GM21825 (cell line): ENCODE measurements around the gene MAGI2.

ENCODE experiments used
- ATAC-seq: cut with Tn5 transposase; IDR thresholded peaks from one replicate; pipeline ENCODE4 v1.9.1; 2021; ENCODE audit warnings: mild to moderate bottlenecking, moderate library complexity; ENCODE audit not compliant: unreplicated experiment

Gene MAGI2

DNA sequence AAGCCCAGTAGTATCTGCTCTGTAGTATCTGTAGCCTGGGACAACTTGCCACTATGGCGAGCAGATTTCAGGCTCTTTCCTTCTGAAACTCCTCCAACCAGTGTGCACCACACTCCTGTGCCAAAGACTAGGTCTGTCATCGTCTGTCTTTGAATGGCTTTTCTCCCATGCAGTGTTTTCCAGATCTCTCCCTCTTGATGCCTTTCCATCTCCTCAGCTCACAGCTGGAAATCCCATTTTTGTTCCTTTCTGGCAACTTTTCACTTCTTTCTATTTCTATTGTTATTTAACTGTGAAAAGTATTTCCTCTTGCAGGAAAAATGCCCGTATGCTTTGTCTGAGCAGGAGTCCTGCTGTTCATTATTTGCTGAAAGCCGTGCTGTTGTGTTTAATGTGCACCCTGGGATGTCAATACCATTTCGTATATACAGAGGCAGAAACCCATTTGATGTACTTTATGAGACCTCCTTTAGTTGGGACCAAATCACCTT is 1281.2 kb downstream of the MAGI2 start:
- ATAC-seq, result no peak

DNA sequence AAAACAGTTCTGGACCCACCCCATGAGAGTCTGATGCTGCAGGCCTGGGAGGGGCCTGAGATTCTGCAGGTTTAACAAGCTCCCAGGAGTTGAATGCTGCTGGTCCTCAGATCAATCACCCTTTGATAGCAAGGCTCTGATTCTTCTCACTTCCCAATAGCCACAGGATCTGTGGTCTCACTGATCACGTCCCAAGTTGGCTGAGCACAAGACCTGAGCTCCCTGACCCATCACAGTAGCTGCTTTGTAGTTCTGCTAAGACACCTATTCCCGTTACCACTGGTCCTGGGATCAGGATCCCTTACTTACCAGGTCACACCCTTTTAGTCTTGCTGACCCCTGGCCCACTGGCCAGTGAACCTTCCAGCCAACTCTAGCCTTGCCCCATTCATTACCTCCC is 1282.1 kb downstream of the MAGI2 start:
- ATAC-seq, result no peak

DNA sequence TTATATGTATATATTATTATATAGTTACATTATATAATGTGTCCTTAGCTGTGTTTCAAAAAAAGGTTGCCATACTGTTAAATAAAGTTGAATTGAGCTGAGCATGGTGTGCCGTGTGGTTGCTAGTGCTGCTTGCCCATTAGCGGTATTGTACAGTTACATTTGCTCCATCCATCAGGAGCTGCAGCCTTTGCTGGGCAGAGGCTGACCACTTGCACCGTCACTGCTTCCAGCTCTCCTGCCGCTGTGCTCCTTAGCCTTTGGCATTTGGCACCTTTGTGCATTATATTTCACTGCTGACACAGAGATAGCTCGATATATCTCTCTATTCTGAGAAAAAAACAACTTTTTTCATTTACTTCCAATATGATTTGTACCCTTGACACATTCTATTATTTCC is 1282.7 kb downstream of the MAGI2 start:
- no peak for ATAC-seq

DNA sequence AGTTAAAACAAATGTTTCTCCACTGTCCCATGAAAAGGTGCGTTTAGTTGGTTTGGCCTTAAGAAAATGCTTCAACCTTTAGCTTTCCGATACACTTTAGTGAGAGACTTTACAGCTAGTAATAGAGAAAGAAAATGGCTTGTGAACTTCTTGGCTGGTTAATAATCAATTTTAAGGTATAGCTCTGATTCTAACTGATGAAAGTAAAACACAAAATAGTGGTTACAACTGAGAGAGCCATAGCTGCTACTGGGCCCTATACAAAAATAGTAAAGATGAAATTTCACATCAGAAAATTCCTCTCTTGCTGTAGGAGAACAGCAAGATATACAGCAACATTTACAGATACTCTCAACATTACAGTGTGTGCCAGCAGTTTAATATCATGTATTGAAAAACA is 1283.5 kb downstream of the MAGI2 start:
- ATAC-seq, result no peak

DNA sequence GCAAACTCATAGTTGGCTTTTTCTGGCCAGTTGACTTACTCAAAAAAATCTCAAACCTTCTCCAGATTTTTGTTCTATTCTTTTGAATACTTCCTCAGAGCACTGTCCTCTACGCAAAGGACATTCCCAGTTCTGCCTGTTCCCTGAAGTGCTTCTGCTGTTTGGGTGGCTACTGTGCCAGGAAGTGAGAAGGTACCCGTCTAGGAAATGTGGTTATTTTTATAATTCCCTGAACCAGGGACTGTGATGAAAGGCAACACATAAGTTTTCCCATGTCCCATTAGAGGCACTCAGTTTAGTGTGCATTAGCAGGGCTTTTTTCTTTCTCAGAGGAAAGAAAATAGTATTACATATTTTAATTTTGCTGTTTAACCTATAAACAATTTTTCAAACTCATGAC is 1284.6 kb downstream of the MAGI2 start:
- no peak for ATAC-seq

DNA sequence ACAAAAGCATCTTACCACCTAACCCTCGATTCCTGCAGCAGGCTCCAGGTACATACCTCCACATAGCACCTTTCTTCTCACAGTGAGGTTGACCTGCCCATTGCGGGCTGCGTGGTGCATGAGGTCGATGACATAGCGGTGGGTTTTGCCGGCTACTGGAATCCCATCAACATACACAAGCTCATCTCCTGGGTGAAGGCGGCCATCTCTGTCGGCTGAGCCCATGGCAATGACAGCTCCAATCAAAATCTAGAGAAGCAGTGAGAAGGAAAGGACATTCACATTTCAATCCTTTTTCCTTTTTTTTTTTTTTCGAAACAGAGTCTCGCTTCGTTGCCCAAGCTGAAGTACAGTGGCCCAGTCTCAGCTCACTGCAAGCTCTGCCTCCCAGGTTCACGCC is 1285.6 kb downstream of the MAGI2 start:
- ATAC-seq, result no peak

DNA sequence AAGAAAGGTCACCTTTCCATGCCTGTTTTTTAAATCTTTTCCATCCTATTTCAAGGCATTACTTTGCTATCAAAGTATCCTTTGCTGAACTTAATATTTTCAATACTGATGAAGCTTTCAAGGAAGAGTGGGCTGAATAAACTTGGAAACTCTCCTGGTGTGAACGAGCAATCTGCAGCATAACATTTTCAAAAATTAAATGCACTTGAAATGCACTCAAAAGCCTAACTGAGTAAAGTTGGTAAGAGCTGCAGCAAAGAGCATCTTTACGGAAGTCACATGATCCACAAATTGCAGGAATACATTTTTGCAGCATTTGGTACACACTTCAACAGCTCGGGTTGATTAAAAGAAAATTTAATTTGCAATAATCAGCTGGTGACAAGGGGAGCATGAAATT is 1287.6 kb downstream of the MAGI2 start:
- no peak for ATAC-seq

DNA sequence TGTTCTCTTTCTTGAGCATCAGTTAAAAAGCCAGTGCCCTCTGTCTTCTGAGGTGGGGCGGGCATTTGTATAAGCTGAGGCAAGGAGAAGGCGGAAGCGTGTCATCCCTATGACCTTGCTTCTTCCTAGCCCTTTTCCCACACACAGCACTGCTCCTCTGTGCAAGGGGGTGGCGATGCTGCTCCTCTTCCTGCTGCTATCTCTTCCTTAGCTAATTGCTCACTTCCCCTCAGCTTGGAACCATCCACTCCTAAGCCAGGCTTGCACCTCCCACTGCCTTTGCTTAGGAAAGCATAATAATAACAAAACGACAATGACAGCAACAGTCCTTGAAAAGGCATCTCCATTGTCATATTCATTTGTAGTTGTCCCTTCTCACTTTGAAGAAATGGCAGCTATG is 1288.0 kb downstream of the MAGI2 start:
- no peak for ATAC-seq

DNA sequence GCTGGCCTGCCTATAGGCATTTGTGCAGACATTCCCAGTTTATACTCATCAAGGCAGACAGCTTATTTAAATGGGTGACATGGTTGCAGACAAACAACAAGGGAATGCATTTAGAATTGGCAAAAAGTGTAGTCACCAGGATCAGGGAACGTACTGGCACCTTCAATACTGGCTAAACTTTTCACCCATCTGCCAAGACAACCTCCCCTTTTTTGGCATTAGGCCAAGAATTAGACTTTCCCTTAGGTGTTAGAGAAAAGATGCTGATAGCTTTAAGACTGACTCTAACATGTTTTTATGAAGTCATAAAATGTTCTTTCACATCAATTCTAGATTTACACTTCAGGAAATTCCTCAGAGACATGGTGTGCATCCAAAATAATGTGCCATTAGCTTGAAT is 1289.0 kb downstream of the MAGI2 start:
- no peak for ATAC-seq

DNA sequence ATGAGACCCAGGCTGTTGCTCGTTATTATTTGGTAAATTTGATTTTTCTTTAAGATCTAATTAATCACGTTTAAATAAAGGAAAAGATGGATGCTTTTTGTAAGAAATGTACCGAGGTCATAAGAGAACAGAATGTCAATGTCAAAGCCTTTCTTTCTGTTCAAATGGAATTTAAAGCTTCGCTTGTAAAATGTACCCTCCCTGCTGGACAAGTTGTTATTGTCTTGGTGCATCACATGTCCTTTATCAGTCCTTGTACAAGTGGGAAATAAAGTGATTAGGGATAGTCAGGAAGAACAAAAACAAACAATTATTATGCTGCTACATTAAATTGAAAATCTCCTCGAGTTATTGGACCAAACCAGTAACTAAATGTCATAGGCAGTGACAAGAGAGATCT is 1291.7 kb downstream of the MAGI2 start:
- ATAC-seq, result no peak

DNA sequence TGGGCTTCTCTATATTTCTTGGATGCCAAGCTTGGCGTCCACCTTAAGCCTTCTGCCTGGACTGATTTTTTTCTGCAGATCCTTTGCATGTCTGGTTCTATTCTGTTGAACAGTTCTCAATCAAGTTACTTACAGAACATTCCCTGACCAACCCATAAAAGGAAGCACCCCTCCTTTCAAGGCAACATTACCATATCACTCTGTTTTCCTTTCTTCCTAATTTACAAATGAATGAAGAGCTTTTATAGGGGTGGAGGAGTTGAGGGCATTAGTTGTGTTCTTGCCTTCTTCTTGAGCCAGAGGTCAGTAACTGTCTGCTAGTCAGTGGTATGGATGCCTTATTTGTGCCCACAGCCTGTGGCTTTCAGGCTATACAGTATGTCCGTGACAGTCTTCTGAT is 1293.9 kb downstream of the MAGI2 start:
- ATAC-seq, result no peak

DNA sequence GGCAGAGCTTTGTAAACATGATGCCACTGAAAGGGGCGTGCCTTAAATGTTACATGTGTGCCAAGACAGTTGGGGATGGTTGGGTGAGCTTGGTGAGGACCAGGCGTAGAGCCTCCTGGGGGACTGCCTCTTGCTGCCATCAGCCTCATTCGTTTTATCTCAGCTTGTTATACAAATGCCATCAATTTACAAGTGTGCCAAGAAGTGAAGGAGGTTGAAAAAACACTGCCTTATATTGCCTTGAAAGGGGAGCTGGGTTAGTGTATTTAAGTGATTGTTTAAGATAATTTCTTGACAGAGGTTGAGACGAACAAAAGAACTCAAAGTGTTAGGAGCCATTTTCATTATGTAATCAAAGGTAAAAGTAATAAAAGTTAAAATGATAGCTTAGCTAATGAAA is 1300.2 kb downstream of the MAGI2 start:
- ATAC-seq, result no peak

DNA sequence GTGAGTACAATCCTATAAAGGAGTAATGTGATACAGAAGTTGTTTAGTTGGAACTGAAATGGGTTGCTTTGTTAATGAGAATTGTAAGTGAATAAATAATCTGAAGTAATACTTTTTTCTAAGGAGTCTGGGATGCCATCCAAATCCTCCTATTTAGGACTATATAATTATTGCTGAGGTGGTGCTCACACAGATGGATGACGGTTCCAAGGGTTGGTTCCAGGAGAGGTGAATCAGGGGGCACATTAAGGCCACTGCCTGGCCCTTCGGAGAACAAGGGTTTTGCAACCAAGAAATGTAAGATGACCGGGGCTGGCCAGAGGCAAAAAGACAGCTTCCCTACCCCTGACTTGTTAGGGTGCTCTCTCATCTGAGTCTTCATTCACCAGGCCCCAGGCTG is 1302.2 kb downstream of the MAGI2 start:
- no peak for ATAC-seq

DNA sequence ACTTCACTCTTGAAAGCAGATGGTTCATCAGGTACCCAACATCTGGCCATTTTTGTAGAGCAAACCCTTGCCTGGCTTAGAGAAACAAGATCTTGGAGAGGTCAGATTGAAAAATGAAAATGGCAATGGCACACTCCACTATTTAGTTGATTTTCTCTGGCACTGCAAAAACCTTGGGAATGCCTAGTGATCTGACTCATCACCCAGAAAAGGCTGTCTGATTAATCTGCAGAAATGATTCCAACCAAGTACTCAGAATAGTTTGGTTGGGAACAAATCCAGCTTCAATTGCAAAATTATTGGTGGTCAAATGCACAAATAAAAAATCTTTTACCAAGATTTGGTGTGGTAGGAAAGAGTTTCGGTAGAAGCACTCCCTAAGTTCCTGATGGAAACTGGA is 1303.7 kb downstream of the MAGI2 start:
- no peak for ATAC-seq

DNA sequence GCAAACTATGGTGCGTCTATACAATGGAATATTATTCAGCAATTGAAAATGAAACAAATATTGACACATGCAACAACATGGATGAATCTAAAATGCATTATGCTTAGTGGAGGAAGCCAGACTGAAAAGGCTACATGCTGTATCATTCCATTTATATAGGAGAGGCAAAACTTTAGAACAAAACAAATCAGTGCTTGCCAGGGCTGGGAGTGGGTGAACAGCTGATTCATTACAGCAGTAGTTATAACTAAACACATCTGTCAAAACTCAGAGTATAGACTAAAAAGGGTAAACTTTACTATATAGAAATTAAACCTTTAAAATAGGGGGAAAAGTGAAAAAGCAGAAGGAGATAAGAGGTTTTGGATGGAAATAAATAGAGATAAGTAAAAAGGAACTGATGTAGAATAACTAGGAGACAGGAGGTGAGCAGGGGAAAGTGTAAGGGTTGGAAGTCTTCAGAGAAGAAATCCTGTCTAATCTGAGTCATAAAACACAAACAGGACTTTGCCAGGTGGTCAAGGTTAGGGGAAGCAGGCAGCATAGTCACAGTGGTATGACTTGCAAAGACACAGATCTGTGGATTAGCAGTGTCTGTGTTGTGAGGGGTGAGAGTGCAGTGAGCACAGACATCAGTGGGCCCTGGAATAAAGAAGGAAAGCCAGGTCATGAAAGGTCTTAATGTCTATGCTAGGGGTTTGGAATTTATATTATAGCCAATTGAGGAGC is 1305.1 kb downstream of the MAGI2 start:
- ATAC-seq, result no peak

DNA sequence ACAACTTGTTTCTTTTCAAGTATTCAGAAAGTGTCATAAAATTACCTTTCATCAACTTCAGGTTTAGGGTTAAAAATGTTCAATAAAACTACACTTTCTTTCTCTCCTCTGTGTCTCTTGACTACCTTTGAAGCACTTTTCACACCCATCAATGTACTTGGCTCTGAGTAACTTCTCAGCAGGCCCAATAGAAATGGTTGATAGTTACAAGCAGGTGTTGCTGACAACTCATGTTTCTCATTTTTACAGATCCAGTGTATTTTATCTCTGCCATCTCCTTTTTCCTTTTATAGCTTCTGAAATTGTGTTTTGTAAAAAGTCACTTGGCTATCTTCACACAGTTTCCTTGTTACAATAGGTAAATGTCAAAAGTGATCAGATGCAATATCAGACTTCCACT is 1306.9 kb downstream of the MAGI2 start:
- no peak for ATAC-seq

DNA sequence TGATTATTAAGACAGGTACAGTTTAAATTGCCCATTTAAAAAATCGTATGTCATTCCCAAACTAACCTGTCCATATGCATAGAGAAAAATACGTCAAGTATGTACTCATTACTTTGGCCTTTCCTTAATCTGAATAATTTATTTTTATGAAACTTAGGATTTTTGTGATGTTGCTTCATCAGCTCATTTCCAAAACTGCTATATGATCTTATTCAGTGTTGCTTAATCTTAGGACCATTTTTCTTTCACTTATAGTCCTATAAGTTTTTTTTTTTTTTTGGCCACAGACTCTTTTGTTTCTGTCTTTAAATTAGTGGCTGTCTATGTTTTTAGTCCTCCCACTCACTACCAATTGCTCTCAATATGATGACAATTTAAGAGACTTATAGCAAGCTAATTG is 1309.8 kb downstream of the MAGI2 start:
- no peak for ATAC-seq

DNA sequence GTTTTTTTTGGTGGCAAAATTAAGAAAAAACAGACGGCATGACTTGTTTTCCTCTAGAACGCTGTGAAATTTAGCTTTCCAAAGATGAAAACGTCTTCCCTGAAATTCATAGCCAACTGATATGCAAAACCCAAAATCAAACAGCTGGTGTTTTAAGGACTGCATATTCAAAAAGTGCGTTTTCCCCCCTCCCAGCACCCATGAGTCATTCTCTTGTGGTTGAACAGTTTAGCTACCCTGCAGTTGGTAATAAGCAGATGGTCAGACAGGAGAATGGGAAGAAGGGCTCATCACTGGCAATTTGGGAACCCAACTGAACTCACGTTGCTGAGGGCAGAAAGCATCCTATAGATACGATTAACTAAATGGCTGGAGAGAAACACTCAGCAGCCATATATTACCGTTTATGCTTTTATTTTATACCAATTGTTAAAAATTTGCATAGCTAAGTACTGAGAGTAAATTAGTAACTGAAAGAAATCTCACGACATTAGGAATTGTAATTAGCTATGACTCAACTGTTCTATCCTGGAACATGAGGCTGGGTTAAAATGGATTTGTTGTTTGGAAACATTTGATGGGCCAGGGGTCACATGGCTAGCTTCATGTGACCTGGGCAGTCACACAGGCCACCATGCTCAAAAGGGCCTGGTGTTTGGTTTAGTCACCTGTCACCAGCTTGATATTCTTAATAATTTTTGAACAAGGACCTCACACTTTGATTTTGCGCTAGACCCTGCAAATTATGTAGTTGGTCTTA is 1311.8 kb downstream of the MAGI2 start:
- ATAC-seq, result no peak

DNA sequence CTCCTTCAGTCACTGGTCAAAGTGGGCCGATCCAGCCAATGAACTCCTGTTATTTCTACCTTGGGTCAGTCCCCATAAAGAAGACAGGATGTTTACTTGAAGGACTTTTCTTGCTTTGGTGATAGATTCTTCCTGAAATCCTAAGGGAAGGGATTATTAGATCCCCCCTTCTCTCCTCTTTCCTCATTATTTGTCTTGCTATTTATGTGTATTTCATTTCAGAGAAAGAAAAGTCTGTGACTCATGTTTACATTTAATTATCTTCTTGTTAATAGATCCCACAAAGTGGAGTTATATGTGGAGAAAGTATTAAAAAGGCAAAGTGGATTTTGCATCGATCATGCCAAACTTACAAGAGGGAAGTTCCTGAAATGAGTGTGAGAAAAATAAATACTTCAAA is 1313.4 kb downstream of the MAGI2 start:
- ATAC-seq, result no peak

DNA sequence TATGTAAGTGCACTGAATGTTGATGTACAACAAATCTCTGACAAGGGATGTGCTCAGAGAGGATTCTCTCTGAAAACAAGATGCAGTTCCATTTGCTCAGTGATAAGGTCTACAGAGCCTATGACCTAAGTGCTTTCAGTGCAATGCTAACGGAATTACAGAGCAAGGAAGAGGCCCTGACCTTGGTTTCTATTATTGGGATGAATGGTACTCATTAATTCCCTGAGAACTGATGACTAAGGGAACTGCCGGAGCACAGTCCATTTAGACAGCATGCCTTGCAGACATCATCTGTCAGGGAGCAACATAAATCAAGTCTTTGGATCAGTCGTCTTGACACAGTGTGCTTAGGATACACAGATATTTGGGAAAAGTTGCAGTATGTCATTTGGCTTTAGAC is 1314.1 kb downstream of the MAGI2 start:
- ATAC-seq, result no peak

DNA sequence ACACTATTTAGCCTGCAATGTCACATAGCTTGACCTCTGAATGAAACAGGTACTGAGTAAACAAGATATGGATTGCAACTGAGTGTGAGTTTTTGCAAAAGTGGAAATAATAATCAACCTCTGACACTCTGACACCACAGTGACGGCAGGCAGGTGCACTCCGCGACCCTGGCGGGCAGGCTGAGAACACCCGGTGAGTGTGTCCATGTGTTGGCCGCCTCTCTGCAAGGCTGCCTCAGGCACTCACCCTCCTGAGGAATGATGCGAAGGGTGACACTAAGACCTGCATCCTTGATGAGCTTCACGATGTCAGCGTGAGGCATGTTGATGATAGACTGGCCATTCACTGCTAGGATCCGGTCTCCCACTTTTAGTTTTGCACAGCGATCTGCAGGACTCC is 1318.7 kb downstream of the MAGI2 start:
- ATAC-seq, result no peak

DNA sequence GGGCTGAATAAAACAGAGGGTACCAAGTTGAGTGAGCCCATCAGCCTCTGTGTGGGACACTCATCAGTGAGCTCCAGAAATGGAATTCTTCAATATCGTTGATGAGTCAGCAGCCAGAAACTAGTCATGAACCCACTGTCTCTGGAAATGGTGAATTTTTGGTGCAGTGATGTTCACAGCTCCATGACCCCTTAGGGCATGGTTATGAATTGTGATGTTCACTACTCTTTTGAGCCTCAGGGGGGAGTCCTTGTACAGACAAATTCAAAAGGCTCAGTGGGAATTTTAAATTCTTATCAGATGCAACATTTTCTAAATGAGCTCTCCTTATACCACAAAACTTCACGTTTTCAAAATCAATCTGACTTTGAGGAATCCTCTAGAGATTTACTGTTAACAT is 1319.2 kb downstream of the MAGI2 start:
- ATAC-seq, result no peak
